ENCODE data around the gene MAP3K3. TPM values are rescaled to one million over a fixed set of nuclear protein-coding genes. Genes with fewer than 3 reads are reported as not detected.

MAP3K3 gene
- total RNA-seq, 1 donor from 2014 or later = 54.6 TPM

GRCh38 chr17:63647065-63647725, 25.0 kb downstream of the MAP3K3 start:
- no peaks in the 10 kb centered on the region for H3K9me3 Mint-ChIP-seq (ENCODE audit: unreplicated experiment)
- TF ChIP-seq, protein P1, sequence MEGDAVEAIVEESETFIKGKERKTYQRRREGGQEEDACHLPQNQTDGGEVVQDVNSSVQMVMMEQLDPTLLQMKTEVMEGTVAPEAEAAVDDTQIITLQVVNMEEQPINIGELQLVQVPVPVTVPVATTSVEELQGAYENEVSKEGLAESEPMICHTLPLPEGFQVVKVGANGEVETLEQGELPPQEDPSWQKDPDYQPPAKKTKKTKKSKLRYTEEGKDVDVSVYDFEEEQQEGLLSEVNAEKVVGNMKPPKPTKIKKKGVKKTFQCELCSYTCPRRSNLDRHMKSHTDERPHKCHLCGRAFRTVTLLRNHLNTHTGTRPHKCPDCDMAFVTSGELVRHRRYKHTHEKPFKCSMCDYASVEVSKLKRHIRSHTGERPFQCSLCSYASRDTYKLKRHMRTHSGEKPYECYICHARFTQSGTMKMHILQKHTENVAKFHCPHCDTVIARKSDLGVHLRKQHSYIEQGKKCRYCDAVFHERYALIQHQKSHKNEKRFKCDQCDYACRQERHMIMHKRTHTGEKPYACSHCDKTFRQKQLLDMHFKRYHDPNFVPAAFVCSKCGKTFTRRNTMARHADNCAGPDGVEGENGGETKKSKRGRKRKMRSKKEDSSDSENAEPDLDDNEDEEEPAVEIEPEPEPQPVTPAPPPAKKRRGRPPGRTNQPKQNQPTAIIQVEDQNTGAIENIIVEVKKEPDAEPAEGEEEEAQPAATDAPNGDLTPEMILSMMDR (IDR thresholded peaks at IDR 0.05; ENCODE audit: partially characterized antibody, unreplicated experiment) = no peak
- DNase-seq = no peak
- H3K4me1 Mint-ChIP-seq (ENCODE audit: low read depth, unreplicated experiment) = no peaks in the 10 kb centered on the region
- no peak overlapping the region for H3K27ac Mint-ChIP-seq (ENCODE audit: unreplicated experiment)
- H3K27me3 Mint-ChIP-seq (ENCODE audit: unreplicated experiment) = no peaks in the 10 kb centered on the region
- peaks cover 4% of the 10 kb centered on the region for H3K36me3 Mint-ChIP-seq (ENCODE audit: unreplicated experiment)
- H3K4me3 Mint-ChIP-seq (ENCODE audit: unreplicated experiment) = no peak overlapping the region

DNA sequence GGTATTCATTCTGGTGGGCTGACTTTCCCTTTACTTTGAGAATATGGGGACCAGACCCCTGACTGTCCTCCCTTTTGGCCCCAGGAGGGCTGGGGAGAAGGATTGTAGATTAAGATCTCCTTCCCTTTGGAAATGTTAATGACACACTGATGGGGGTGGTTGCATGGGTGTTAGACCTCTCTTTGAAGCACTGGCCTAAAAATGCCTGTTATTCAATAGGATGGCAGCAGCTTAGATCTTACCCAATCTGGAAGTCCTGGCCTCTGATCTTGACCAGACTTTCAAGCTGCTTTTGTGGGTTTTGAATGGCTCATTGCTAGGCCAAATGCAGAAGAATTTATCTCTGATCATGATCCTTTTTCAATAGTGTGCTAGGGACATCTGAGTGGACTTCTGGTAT, 25.7 kb downstream of the MAP3K3 start:
- no peaks in the 10 kb centered on the region for H3K9me3 Mint-ChIP-seq (ENCODE audit: unreplicated experiment)
- no peaks in the 10 kb centered on the region for H3K27me3 Mint-ChIP-seq (ENCODE audit: unreplicated experiment)
- H3K36me3 Mint-ChIP-seq (ENCODE audit: unreplicated experiment) = peaks cover 4% of the 10 kb centered on the region
- no peak for DNase-seq
- no peak overlapping the region for H3K27ac Mint-ChIP-seq (ENCODE audit: unreplicated experiment)
- TF ChIP-seq, protein P1 (IDR thresholded peaks at IDR 0.05; ENCODE audit: partially characterized antibody, unreplicated experiment) = no peak
- no peak overlapping the region for H3K4me3 Mint-ChIP-seq (ENCODE audit: unreplicated experiment)
- no peaks in the 10 kb centered on the region for H3K4me1 Mint-ChIP-seq (ENCODE audit: low read depth, unreplicated experiment)

DNA sequence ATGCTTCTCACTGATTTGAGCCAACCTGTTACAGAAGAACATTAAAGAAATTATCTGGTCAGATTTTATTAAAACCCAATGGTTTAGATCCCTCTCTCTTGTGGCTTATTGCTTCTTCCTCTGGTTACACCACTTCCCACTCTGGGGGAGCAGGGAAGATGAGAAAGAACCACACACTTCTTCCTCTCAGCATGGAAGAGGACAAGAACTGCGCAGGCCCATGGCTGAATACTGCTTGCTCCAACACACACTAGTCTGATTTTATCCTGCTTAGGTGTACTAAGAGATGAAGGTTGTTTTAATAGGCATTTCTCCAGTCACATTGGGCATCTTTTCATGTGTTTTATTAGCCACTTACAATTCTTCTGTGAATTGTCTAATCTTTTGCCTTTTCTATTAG, 27.6 kb downstream of the MAP3K3 start:
- TF ChIP-seq, protein P1 (IDR thresholded peaks at IDR 0.05; ENCODE audit: partially characterized antibody, unreplicated experiment) = no peak
- DNase-seq = no peak
- no peaks in the 10 kb centered on the region for H3K27me3 Mint-ChIP-seq (ENCODE audit: unreplicated experiment)
- H3K4me3 Mint-ChIP-seq (ENCODE audit: unreplicated experiment) = no peak overlapping the region
- peaks cover 4% of the 10 kb centered on the region for H3K36me3 Mint-ChIP-seq (ENCODE audit: unreplicated experiment)
- no peaks in the 10 kb centered on the region for H3K9me3 Mint-ChIP-seq (ENCODE audit: unreplicated experiment)
- H3K4me1 Mint-ChIP-seq (ENCODE audit: low read depth, unreplicated experiment) = no peaks in the 10 kb centered on the region
- no peak overlapping the region for H3K27ac Mint-ChIP-seq (ENCODE audit: unreplicated experiment)

- Mint-ChIP-seq H3K4me1 (ENCODE audit: low read depth, unreplicated experiment) (peaks cover 1% of the 10 kb centered on the region), H3K9me3 (ENCODE audit: unreplicated experiment) (no peaks in the 10 kb centered on the region), H3K27me3 (ENCODE audit: unreplicated experiment) (no peaks in the 10 kb centered on the region), H3K4me3 (ENCODE audit: unreplicated experiment) (no peak overlapping the region), H3K27ac (ENCODE audit: unreplicated experiment) (no peak overlapping the region), H3K36me3 (ENCODE audit: unreplicated experiment) (peaks cover 4% of the 10 kb centered on the region)
- no peak for DNase-seq
- TF ChIP-seq, protein P1 (IDR thresholded peaks at IDR 0.05; ENCODE audit: partially characterized antibody, unreplicated experiment) = no peak
Measured at GRCh38 chr17:63652106-63652505, 29.9 kb downstream of the MAP3K3 start.

DNA sequence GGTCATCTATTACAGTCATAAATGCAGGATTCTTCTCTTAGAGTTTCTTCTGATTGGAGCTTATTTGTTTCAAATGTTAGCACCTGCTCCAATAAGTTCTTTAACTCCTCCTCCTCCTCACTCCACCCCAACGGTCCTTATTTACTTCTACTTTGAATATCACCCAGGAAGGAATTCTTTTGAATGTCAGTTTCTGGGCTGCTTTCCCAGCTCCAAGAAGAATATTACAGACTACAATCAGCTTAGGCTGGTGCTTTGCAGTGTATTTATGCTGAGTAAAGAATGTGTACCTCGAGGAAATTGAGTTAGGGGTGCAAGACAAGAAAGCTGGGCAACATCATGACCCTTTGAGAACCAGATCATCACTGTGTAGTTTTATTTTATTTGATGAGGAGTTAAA, 30.8 kb downstream of the MAP3K3 start:
- TF ChIP-seq, protein P1 (IDR thresholded peaks at IDR 0.05; ENCODE audit: partially characterized antibody, unreplicated experiment) = no peak
- Mint-ChIP-seq H3K4me1 (ENCODE audit: low read depth, unreplicated experiment) (peaks cover 1% of the 10 kb centered on the region), H3K27ac (ENCODE audit: unreplicated experiment) (no peak overlapping the region), H3K4me3 (ENCODE audit: unreplicated experiment) (no peak overlapping the region), H3K27me3 (ENCODE audit: unreplicated experiment) (no peaks in the 10 kb centered on the region), H3K36me3 (ENCODE audit: unreplicated experiment) (peaks cover 4% of the 10 kb centered on the region), H3K9me3 (ENCODE audit: unreplicated experiment) (no peaks in the 10 kb centered on the region)
- DNase-seq = no peak
